Fibroblast of skin of left biceps (primary cell): ENCODE data around the gene CD48.
"Not testable (repeated sequence)": the region's sequence is repeated elsewhere in the genome, so short reads cannot be mapped to it uniquely, and the experiment has no call there.

ENCODE experiments used
- DNase-seq, 2 experiments: peaks; one replicate each; pipeline ENCODE4 v3.0.0-alpha.2; 2013; ENCODE audit warnings: low read depth in 2 of 2

Gene CD48

DNA sequence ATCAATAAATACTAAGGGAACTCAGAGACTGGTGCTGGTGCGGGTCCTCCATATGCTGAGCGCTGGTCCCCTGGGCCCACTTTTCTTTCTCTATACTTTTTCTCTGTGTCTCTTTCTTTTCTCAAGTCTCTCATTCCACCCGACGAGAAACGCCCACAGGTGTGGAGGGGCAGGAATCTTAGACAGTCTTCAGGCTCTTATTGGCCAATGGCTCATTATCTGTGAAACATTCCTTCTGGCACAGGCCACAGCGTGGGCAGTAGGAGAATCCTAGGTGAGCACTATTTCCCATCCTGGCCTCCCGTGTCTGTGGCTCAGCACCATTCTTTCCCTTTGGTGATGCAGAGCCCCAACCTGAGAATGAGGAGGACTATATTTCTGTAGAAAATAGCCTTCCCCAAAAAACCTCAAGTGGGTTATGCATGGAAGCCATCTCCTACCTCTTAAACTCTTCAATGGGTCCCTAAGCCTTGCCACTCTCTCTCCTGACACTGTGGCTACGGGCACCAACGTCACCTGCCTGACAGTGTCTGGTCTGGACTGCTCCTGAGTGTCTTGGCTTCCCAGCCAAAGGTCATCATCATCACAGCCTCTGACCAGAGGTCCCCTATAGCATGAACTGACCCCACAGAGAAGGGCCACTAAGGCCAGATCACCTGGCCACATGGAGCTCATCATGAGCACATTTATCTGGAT, 58.5 kb downstream of the CD48 start:
- DNase-seq = no peak

GRCh38 chr1:160652065-160652641, 59.5 kb downstream of the CD48 start:
- not testable (repeated sequence) for DNase-seq

DNA sequence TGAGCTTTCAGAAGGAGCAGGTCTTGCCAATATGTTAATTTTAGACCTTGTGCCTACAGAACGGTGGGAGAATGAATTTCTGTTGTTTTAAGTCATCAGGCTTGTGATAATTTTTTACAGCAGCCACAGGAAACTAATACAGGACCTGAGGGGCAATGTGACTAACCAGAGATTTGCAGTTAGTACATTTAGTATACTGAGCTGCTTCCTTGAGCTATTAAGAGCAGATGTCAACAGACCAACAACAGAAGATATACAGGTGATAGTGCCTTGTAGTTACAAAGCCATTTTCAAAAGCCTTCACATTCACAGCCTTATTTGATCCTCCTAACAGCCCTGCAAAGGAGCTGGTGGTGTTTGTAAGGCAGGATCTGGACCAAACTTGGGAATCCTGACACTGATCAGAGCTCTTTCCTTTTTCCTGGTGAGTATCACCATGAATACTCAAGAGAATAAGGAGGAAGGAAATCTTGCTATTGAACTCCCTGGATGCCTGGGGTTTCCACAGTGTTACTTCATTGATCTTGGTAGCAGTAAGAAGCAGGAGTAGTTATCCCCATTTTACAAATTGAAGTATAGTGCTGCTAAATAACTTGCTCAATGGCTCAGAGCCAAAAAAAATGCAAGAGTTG, 60.1 kb downstream of the CD48 start:
- DNase-seq = no peak

DNA sequence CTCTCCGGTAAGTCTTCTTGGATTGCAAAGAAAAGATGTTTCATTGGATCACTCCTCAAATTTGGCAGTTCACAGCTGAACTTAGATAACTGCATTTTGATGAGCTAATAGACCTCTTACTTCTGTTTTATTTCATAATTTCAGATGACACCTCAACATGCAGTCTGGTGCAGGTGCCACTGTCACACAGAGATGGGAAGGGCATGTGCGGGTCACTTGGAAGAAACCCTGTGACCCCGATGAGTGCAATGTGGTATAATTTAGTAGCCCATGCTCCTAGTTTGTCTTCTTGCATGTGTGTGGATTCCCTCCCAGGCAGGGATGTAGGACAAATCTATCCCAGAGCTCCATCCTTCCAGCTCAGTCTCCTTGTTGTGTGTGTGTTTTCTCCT, 64.3 kb downstream of the CD48 start:
- no peak for DNase-seq

- DNase-seq = no peak
These were observed 64.8 kb downstream of the CD48 start, which contains the start of gene SLAMF1 for GRCh38 chr1:160646711-160647328. SLAMF1 (minus strand) TSS chr1:160647044; CDS start chr1:160646945, 99 bp downstream.

GRCh38 chr1:160646180-160646579, 65.4 kb downstream of the CD48 start:
- no peak for DNase-seq

- DNase-seq = no peak
These were observed 66.1 kb downstream of the CD48 start for GRCh38 chr1:160645386-160646130.

- no peak for DNase-seq
These were observed 67.2 kb downstream of the CD48 start for GRCh38 chr1:160644399-160644798.

DNA sequence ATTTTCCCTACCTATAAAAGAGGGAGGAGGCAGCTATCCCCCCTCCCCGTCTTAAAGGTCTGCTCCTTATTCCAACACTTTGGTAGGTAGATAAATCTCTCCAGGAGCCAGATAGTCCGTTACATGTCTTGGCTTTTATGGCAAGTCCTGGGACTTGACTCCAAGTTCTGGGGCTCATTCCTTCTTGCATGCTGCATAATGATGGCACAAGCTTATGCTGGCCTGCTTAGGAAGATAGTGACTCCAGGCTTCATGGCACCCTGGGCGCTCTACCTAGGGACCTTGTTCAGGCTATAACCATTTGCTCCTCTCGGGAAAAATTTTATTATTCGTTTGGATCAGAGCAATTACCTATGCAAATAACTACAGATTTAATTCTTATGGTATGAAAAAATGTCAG, 68.5 kb downstream of the CD48 start:
- DNase-seq = no peak

DNA sequence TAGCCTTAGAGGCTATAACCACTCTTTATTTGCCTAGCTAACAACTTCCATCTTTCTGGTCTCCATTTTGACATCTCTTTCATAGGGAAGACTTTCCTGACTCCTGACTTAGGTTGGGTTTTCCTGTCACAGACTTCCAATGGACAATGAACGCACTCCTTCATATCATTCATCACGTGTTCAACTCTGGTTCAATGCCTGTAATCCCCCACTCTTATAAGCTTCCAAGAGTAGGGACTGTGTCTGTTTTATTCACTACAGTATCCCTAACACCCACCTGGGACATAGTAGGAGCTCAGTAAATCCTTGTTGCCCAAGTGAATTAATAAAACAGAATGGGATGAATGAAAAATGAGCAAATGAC, 69.4 kb downstream of the CD48 start:
- DNase-seq = no peak

- DNase-seq = no peak
These were observed 70.0 kb downstream of the CD48 start for GRCh38 chr1:160641323-160642280.

- DNase-seq = no peak
These were observed 71.1 kb downstream of the CD48 start for GRCh38 chr1:160640359-160641123.

DNA sequence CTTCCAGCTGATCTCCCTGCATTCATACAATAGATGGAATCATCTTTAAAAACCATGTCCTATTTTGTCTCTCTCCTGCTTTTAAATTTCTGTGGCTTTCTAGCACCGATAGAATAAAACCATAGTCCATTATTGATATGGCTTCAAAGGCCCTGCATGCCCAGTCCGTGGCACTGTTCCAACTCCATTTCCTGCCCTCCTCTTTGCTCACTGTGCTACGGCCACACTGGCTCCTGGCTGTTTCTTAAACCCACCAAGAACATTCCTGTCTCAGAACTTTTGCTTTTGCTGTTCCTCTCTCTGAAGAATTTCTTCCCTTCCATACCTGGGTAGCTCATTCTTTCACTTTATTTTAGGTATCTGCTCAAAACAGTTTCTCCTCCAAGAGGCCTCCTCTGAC, 72.0 kb downstream of the CD48 start:
- no peak for DNase-seq

DNA sequence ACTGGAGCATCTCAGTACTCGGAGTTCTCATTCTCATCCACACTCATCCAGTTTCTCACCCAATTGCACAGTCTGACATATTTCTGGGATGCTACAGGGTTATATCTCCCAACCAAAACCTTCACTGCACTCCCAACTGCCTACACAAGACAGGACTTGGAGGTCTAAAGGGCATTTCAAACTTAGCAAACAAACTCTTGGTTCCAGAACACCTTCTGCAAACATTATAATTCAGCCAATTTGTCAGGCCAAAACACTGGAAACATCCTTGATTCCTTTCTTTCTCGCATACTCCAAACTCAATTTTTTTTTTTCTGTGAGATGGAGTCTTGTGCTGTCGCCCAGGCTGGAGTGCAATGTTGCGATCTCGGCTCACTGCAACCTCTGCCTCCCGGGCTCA, 72.7 kb downstream of the CD48 start:
- DNase-seq = no peak

- no peak for DNase-seq
These were observed 73.1 kb downstream of the CD48 start for GRCh38 chr1:160638540-160638857.

- DNase-seq = no peak
These were observed 73.6 kb downstream of the CD48 start for GRCh38 chr1:160637821-160638539.

GRCh38 chr1:160637065-160637464, 74.6 kb downstream of the CD48 start:
- no peak for DNase-seq

- no peak for DNase-seq
These were observed 75.1 kb downstream of the CD48 start for GRCh38 chr1:160636547-160636946.

GRCh38 chr1:160636076-160636475, 75.5 kb downstream of the CD48 start:
- no peak for DNase-seq
